Inferior parietal cortex (tissue), 1 donor: ENCODE measurements around the gene KRT73.

Experiments used
- DNase-seq: peaks from one replicate; pipeline ENCODE4 v3.0.0-alpha.2; 2016; ENCODE audit errors: extremely low spot score

Gene KRT73

DNA sequence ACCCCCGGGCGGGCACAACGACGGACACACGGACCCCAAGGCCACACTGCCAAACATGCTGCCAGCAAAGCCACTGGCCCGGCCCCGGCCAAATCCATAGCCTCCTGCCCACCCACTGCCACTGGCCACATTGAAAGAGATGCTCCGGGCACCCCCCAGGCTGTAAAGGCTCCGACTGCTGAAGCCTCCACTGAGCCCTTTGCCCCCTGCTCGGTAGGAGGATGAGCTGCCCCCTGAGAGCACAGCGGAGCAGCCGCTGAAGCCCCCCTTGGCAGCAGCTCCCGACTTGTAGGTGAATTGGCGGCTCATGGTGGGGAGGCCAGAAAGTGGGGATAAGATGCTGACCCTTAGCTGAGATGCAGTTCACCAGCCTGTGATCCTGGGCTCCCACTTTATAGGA is at the start of gene KRT73:
Gene KRT73, minus strand, starts transcription at position 344 of the 400 bp plus-strand sequence. Its CDS starts 35 bp downstream, at position 309.
- no peak for DNase-seq

DNA sequence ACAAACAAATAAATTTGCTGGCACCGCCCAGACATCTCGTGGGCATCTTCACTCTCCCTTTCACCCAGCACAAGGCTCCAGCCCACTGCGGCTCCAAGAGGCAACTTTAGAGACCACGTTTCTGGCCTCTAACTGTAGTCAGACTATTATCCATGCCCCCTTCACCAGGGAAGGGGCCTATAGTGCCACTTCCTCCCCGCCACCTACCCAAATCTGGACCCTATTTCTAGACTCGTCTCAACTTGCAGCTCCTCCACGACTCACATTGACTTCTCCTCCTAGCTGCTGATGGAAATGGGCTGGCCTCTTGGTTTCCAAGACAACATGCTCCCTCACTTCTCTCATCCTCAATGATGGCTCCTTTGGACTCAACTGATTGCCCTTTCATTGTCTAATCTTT is 49.6 kb upstream of the KRT73 start:
- no peak for DNase-seq

DNA sequence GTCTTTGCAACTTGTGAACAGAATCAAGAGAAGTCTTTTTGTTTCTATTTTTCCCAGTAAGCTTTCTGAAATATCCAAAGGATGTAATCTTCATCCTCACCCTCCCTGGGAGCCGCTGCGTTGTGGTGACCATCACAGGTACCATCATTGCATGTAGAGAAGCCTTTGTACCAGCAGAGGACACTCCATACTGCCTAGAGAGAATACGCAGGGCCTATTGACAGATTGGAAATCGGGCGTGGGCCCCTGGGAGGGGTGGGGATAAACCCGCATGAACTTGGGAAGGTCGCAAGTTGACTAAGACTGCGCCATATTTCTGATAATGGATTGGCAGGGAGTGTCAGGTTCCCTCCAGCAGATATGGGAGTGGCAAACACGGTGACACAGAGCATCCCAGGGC is 49.1 kb upstream of the KRT73 start:
- no peak for DNase-seq

DNA sequence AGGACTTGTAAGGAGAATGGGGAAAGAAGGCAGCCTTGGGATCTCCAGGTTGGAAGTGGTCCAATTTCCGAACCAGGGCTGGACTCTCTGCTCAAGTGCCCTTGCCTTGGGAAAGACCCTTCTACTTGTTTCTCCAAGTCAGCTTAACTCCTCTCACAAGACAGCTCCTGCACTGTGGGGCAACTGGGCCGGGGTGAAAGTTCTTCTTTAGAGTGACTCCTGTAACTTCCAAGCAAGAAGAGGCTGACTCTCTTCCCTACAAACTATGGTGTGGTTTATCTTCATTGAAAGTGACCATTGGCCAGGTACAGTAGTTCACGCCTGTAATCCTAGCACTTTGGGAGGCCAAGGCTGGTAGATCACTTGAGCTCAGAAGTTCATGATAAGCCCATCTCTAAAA is 48.1 kb upstream of the KRT73 start:
- no peak for DNase-seq

DNA sequence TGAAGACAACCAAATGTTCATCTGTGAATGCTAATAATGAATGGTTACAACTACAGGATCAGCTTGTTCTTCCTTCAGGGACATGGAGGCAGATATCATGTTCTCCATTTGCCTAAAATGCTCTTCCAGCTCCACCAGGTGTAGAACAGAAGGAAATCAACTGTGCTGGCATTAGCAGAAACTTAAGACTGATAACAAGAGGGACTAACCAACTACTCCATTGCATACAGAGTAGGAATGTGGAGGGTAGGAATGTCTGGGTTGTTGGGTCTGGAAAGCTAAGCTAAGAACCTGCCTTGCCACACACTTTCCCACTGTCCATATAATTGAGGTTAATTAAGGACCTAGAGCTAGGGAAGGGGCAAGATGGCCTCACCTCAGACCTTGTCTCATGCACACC is 45.1 kb upstream of the KRT73 start:
- no peak for DNase-seq

DNA sequence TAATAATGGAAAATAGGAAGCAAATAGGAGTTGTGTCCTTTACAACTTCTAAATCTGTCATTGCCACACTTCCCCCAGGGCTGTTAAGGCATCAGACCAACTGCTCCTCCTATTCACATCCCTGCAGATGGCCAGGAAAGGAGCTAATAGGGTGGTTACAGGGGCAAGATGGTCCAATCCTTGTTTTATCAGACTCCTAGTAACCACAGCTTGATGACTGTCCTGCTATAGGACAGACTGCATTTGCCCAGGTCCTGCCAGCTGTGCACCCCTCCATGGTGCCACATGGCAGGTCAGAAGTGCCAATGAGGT is 44.5 kb upstream of the KRT73 start:
- DNase-seq: no peak

DNA sequence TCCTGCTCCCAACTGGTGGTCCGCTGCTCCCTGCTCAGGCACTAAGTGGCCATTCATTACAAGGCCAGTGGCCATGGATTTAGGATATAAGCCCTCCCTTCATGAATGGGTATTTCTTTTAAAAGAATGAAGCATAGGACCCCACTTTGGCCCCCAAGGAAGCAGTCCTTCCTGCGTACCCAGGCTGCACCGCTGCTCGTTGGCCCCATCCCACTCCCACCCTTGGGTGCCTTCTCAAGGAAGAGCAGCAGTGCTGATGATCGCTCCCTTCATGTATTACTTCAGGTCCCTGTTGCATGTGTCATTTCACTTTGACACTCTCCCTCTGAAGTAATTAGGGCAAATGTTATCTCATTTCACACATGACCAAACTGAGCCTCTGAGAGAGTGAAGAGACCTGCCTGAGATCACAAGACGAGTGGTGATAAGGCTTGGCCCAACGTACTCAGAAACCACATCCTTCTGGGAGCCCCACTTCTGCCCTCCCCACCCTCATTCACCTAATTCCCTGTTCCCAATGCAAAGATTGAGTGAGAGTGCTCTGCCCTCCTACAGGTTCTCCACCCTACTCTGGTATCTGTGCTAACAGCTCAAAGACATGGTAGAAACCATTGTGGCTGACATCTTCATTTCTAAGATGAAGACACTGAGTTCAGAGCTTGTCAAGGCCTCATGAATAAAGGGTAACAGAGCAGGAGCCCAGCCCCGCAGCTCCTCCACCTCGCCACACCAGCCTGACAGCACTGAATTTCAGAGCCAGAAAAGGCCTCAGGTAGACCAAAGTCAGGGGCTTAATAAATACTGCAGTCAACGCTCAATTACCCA is 43.9 kb upstream of the KRT73 start:
- DNase-seq: peak; percentile 15

DNA sequence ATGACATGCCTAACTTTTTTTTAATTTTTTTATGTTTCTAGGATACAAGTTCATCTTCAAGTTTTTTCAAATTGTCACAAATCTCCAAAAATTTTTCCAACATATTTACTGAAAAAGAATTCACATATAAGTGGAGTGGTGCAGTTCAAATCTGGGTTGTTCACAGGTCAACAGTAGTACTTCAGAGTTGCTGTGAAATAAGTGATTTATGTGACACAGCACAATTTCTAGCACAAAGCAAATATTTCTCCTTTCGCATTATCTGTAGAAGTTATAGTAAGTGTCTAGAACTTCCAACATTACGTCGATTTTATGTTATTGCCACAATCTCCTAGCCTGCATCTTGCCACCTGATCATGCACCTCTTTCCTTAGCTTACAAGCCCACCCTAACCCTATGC is 43.3 kb upstream of the KRT73 start:
- DNase-seq: no peak

DNA sequence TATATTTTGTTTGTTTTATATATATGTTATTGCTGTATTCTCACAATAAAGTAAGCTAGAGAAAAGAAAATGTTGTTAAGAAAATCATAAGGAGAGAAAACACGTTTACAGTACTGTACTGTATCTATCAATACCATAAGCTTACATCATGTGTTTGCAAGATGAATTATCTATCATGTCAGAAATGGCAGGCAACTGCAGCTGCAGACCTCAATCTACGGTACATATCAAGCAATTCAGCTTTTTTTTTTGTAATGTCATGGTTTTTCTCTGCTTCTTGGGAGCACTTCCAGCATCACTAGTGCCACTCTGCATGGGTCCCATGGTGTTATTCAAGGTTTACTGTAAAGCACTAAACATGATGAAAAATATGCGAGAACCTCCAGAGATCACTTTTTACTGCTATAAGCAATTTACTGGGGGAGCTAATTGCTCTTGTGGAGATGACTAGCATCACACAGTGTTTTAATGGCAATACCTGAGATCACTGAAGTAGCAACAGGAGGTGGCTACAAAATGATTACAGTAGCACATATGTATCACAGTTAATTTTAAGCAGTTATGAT is 42.7 kb upstream of the KRT73 start:
- no peak for DNase-seq

DNA sequence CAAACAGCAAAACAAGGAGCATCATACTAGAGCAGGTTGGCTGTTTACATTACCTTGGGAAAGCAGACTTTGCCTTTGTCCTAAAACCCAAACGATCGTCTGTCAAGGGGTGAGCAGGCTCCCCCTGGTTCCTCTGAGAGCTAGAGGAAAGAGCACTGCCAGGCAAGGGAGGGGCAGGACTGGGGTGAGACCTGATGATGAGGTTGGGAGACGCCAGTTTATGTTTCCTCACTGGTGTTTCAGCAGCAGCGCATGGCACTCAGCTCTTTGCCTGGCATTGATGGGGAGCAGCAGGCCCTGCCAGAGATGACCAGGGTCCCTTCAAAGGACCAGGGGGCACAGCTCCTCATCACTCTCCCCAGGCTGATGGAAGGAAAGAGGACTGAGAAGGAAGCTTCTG is 41.6 kb upstream of the KRT73 start:
- DNase-seq: no peak

DNA sequence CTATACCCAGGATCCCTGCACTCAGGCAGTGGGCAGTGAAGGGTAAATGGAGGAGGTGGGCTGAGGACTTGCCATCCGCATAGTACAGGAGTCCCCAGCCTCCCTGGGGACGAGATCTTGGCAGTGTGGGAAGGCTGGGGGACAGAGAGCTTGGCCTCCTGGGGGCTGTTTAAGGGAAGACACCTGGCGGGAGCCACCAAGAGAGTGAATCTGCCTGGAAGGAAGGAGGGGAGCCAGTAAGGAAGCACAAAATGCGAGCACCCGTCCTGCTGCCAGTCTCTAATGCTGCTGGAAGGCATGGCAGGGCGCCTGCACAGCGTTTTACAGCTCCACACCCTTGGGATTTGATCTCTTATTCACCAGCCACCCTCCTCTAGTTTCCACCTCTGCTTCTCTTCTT is 41.0 kb upstream of the KRT73 start:
- no peak for DNase-seq

DNA sequence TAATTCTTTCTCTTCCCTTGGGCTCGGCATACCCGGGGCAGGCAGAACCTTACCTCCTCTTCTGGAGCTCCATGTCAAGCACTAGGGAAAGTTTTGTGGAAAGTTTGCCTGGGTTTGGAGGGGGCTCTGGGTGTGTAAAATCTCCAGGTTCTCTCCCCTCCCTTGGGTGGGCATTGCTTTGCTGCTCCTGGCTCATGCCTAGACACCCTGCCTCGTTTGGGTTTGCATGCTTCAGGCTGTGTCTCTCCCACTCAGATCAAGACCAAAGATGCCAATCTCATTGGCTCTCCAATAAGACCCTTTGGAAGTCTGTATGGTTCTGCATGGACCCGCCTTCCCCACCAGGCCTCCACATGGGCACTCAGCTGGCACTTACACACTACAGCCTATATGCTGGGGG is 39.8 kb upstream of the KRT73 start:
- no peak for DNase-seq

DNA sequence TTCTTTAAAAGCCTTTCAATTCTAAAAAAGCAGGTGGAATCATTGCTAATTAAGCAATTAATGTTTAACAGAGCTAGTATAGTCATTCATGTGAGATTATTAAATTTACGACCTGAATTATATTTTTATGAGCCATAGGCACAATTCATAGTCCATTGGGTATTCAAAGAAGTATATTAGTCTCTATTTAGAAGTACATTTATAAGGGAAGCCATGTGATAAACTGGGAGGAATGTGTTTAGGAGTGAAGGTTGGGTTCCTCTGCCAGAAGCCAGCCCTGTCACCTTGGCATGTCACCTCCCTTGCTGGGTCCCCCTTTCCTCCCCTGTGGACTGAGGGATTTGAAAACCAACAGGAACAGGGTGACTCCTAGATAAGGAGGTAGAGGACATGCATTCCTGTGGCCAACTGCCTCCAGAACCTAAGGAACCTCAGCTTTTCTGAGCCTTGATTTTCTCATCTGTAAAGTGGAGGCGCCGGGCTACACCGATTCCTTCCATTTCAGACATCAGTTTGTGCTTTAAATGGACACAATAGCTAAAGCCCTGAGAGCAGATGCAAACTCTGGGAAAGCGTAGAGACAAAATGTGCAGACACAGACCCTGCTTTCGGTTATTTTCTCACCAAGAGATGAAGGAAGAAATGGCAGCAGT is 39.0 kb upstream of the KRT73 start:
- no peak for DNase-seq

DNA sequence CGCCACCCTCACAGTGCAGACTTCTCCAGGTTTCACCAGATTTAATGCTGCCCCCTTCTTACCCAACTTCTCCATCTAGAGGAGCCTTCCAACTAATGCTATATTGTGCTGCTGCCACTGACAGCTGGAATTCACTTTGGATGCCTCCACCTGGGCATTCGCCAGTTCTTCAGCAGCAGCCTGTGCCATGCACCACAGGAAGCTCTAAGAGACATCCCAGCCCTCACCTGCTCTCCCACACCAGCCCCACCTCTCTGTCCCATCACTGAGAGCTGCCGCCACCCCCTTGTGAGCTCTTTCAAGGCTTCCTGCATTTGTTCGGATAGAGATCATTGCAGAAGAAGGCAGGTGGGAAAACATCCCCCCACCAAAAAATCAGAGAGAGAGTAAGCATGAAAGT is 38.3 kb upstream of the KRT73 start:
- DNase-seq: no peak

DNA sequence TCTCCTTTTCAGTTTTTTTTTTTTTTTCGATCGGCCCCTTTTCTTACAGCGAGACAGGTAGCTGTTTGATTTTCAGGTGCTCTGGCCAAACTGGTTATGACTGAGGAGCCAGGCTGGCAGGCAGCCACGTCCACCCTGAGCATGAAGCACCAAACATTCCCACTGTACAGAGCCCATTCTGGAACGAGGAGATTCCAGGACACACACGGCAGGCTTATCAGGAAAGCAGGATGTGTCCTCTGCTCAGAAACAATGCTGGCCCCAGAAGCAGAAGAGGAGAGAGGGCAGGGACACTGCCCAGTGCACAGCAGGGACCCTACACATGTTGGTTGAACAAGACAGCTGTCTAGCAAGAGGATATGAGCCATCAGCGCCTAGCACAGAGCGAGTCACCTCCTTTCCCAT is 37.4 kb upstream of the KRT73 start:
- DNase-seq: no peak

DNA sequence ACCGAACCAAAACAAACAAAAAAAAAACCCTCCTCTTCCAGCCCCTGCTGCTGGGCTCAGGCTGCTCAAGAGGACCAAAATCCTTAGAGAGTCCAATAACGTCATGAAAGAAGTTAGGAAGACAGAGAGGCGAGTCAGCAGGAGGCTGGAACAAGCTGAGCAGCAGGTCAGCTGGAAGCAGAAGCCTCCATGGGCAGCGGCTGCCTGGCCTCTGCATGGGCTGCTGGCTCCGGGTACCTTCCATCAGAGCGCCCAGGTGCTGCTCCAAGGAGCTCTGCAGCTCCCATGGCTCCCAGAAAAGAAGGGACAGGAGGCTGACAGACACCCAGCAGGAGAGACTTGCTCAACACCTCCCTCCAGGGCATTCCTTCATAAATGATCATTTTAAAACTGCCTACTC is 36.9 kb upstream of the KRT73 start:
- DNase-seq: no peak

DNA sequence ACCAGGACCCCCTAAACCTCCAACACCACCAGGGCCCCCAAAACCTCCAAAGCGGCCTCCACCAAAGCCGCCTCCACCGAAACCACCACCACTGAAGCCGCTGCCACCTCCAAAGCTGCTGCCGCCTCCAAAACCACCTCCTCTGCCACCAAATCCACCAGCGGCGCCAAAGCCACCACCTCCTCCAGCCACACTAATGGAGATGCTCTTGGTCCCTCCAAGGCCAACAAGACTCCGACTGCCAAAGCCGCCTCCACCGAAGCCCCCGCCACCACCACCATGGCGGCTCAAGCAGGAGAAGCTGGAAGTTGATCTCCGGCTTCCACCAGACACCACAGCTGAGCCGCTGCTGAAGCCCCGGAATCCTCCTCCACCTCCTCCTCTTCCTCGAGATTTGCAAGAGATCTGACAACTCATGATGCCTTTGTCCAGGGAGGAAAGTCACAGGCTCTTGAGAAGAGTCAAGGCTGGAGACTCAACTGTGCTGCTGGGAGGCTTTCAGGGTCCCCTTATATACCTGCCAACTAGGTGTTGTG is 33.4 kb upstream of the KRT73 start, which contains the start of gene KRT2:
Gene KRT2, minus strand, starts transcription at position 486 of the 536 bp plus-strand sequence. Its CDS starts 69 bp downstream, at position 417.
- DNase-seq: no peak

DNA sequence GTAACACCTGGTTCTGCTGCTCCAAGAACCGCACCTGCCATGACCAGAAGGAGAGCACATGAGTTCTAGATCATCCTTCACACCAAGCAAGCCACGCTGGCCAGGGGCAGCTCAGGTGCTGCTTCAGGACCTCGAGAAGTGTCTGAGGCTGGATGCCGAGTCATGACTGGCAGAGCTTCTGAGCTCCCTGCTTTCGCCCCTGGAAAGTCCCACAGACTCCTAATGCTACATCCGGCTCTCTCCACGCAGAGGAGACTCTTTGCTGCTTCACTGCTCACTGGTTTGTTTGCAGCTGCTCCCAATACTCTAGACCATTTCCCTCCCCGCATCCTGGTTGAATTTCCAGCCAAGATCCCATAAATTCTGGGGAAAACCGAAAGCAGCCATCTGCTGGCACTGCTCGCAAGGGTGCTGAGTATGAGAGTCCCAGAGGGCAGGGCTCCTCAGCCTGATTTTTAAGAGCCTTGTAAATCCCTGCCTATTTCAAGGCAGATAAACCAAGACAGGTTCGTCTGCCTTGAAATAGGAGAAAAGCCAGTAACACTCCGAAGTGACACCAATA is 32.2 kb upstream of the KRT73 start:
- no peak for DNase-seq

DNA sequence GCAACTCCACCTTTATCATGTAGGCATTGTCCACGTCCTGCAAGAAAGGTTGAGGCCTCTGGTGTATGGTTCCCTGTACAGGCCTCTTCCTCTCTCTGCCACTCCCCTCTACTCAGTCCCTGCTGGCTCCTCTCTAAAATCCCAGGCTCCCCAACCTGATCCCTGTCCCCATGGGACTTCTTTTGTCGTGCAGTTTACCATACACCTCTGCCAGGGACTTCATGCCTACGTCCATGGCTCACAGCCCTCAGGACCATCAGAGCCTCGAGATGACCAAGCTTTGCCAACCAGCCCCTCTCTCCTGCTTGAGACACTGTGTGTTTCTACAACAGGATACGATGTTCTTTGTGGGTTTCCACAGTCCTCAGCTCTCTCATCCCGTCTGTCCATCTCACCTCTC is 30.7 kb upstream of the KRT73 start:
- no peak for DNase-seq

DNA sequence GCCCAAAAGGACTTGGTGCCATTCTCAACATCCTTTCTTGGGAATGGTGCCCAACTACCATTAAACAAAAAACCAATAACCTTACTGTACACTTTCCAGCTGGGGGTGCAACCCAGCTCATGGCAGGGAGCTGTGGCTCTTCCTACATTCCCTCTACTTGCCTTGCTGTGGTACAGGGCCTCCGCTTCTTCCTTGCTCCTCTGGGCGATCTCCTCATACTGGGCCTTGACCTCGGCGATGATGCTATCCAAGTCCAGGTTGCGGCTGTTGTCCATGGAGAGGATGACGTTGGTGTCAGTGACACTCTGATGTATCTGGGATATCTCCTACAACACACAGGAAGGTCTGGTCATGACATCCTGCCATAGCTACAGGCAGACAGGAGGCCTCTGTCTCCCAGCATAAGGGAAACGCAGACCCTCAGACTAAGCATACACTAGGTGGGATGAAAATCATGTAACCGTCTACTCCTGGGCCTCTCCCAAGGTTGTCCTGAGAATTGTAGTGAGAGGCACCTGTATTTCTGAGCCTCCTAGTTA is 29.7 kb upstream of the KRT73 start:
- no peak for DNase-seq

DNA sequence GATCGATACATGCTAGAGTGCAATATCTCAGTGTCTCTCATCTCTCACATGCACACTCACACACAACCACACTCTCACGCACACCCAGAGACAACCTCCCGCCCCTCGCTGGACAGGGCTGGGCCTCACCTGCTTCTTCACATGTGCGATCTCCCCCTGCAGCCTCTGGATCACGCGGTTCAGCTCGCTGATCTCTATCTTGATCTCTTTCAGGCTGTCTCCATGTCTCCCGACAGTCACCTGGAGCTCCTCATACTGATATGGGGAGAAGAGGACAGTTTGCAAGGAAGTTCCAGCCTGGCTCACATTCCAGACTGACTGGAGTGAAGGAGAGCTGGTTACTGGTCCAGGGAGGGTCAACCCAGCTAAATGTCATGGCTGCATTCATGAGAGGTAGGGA is 29.2 kb upstream of the KRT73 start:
- DNase-seq: no peak

DNA sequence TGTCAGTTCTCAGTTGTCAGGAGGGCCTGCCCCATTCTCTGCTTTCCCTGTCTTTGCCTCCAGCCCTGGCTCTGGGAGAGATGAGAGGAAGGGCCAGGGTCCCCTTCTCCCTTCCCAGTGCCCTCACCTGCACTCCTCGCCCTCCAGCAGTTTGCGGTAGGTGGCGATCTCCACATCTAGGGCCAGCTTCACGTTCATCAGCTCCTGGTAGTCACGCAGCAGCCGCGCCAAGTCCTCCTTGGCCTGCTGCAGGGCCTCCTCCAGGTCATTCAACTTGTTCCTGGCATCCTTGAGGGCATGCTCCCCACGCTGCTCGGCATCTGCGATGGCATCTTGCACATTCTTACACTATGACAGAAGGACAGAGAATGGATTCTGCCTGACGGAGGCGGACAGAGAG is 28.3 kb upstream of the KRT73 start:
- DNase-seq: no peak
